ENCODE data around the gene PTCHD4. TPM values are rescaled to one million over a fixed set of nuclear protein-coding genes. Genes with fewer than 3 reads are reported as not detected.
"Not testable (repeated sequence)": the region's sequence is repeated elsewhere in the genome, so short reads cannot be mapped to it uniquely, and the experiment has no call there.

Gene PTCHD4
- total RNA-seq, 1 donor from 2014 or later, result 3.0 TPM

DNA sequence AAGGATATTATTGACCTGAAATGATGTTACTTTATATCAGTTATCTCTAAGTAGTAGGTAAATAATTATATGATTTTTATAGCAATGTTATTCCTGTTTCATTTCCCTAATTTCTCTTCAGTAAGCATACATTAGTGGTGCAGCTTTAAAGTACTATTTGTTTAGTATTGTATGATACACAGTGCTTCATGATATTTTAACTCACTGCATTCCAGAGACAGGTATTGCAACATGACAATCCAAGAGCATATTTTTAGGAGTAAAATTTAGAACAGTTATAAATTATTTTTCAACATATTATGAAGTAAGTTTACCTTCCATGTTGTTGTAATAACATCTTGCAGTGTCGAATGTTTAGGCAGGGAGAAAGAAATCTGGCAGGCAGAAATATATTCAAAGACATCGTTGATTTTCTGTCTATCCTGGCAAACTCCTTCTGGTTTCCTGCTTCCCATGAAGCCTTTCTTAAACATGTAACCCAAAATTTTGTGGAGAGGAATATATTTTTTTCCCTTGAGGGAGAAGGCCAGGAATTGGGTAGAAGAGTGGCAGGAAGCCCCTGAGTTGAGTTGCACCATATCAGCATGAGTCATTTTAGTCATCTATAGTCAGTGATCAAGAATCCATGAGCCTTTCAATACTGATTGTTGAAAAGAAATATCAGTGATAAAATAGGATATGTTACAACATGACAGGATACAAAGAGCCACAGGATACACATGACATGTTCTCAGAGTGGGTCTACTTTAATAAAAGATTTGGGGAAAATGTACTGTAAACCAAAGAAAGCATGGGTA, 29.0 kb upstream of the PTCHD4 start:
- DNase-seq (ENCODE audit: low read depth), result no peak
- TF ChIP-seq, protein P1, sequence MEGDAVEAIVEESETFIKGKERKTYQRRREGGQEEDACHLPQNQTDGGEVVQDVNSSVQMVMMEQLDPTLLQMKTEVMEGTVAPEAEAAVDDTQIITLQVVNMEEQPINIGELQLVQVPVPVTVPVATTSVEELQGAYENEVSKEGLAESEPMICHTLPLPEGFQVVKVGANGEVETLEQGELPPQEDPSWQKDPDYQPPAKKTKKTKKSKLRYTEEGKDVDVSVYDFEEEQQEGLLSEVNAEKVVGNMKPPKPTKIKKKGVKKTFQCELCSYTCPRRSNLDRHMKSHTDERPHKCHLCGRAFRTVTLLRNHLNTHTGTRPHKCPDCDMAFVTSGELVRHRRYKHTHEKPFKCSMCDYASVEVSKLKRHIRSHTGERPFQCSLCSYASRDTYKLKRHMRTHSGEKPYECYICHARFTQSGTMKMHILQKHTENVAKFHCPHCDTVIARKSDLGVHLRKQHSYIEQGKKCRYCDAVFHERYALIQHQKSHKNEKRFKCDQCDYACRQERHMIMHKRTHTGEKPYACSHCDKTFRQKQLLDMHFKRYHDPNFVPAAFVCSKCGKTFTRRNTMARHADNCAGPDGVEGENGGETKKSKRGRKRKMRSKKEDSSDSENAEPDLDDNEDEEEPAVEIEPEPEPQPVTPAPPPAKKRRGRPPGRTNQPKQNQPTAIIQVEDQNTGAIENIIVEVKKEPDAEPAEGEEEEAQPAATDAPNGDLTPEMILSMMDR (IDR thresholded peaks at IDR 0.05; ENCODE audit: insufficient read depth, low read length, poor library complexity, severe bottlenecking), result no peak
- no peak overlapping the region for H3K4me3 ChIP-seq (ENCODE audit: low read depth, low read length)
- H3K27me3 ChIP-seq (ENCODE audit: control insufficient read depth, insufficient read depth, low read length), result no peaks in the 10 kb centered on the region
- no peaks in the 10 kb centered on the region for H3K36me3 ChIP-seq (ENCODE audit: control insufficient read depth, insufficient read depth, low read length)

DNA sequence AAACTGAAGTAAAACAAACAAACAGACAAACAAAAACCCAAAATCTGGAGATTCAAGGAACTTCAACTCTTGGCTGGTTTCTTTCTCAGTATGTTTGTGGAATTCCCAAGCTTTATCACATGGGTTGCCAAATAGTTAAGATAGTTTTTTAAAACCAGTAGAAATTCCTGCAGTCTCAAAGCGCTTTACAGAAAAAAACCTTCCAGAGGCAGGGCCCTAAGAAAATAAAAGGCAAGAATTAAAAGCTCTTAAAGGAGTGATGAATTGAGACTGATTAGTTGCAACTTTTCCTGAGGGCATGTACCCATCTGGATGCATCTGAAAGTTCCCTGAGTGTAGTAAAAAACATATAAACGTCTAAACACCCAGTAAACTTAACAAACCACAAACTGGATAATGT, 25.9 kb upstream of the PTCHD4 start:
- no peaks in the 10 kb centered on the region for H3K36me3 ChIP-seq (ENCODE audit: control insufficient read depth, insufficient read depth, low read length)
- TF ChIP-seq, protein P1 (IDR thresholded peaks at IDR 0.05; ENCODE audit: insufficient read depth, low read length, poor library complexity, severe bottlenecking), result no peak
- no peaks in the 10 kb centered on the region for H3K27me3 ChIP-seq (ENCODE audit: control insufficient read depth, insufficient read depth, low read length)
- no peak for DNase-seq (ENCODE audit: low read depth)
- H3K4me3 ChIP-seq (ENCODE audit: low read depth, low read length), result no peak overlapping the region

DNA sequence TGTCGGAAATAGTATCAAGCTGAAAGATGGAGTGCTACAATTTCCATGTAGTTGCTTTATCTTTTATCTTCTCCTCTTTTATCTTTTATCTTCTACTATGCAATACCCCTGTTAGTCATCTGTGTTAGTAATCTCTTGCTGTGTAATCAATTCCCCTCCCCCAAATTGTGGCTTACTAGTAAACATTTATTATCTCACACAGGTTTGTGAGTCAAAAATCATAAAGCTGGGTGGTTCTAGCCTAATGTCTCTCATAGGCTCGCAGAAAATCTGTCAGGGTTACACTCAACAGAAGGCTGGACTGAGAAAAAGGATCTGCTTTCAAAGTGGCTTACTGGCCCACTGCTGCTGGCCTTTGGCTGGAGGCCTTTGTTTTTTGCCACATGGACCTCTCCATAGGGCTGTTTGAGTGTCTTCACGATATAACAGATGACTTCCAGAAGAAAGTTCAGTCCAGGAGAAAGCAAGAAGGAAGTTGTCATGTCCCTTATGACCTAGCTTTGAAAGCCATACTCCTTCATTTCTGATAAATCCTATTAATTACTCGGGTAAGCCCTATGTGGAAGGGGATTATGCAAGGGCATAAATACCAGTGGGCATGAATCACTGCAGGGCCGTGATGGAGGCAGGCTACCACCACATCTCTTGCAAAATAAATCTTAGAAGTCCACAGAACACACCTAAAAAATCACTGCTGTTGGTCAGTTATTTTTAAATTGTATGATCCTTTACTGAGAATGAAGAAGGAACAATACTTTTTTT, 24.5 kb upstream of the PTCHD4 start:
- TF ChIP-seq, protein P1 (IDR thresholded peaks at IDR 0.05; ENCODE audit: insufficient read depth, low read length, poor library complexity, severe bottlenecking), result no peak
- DNase-seq (ENCODE audit: low read depth), result no peak
- Histone ChIP-seq H3K27me3 (ENCODE audit: control insufficient read depth, insufficient read depth, low read length) (no peaks in the 10 kb centered on the region), H3K4me3 (ENCODE audit: low read depth, low read length) (no peak overlapping the region), H3K36me3 (ENCODE audit: control insufficient read depth, insufficient read depth, low read length) (no peaks in the 10 kb centered on the region)

DNA sequence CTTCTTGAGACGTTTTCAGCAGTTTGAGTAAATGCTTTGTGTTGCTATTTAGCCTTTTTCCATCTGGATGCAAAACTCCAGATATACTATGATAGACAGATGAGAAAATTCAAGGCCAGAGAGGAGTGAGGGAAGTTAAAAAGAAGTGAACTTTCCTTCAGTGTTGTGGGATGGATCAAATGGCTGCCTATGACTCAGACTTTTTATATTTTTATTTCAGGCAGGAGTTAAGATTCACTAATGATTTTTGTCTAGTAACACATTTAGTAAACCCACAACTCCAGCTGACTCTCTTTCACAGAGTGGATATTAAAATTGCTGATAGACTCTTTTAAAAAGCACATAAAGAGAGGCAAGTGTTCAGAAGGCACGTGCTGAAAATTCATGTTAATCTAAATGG, 23.2 kb upstream of the PTCHD4 start:
- H3K4me3 ChIP-seq (ENCODE audit: low read depth, low read length), result no peak overlapping the region
- H3K36me3 ChIP-seq (ENCODE audit: control insufficient read depth, insufficient read depth, low read length), result no peaks in the 10 kb centered on the region
- DNase-seq (ENCODE audit: low read depth), result no peak
- H3K27me3 ChIP-seq (ENCODE audit: control insufficient read depth, insufficient read depth, low read length), result no peaks in the 10 kb centered on the region
- TF ChIP-seq, protein P1 (IDR thresholded peaks at IDR 0.05; ENCODE audit: insufficient read depth, low read length, poor library complexity, severe bottlenecking), result no peak

DNA sequence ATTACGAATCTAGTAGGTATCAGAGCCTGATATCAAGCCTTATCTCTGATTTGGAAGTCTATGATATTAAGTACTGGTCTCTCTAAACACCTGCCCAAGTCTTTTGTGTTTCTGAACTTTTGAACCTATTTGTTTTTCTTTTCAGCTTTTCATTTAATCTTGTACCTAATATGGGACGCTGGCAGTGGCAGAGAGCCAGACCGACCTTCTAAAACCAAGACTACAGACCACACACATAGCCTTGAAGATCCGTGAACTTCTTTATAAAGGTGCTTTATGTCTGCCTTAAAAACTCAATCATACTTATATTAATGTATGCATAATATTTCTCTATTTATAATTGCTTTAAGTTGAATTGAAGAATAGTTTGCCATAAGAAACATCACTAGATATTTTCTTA, 12.6 kb upstream of the PTCHD4 start:
- no peaks in the 10 kb centered on the region for H3K27me3 ChIP-seq (ENCODE audit: control insufficient read depth, insufficient read depth, low read length)
- H3K4me3 ChIP-seq (ENCODE audit: low read depth, low read length), result no peak overlapping the region
- no peak for DNase-seq (ENCODE audit: low read depth)
- no peaks in the 10 kb centered on the region for H3K36me3 ChIP-seq (ENCODE audit: control insufficient read depth, insufficient read depth, low read length)
- TF ChIP-seq, protein P1 (IDR thresholded peaks at IDR 0.05; ENCODE audit: insufficient read depth, low read length, poor library complexity, severe bottlenecking), result no peak

DNA sequence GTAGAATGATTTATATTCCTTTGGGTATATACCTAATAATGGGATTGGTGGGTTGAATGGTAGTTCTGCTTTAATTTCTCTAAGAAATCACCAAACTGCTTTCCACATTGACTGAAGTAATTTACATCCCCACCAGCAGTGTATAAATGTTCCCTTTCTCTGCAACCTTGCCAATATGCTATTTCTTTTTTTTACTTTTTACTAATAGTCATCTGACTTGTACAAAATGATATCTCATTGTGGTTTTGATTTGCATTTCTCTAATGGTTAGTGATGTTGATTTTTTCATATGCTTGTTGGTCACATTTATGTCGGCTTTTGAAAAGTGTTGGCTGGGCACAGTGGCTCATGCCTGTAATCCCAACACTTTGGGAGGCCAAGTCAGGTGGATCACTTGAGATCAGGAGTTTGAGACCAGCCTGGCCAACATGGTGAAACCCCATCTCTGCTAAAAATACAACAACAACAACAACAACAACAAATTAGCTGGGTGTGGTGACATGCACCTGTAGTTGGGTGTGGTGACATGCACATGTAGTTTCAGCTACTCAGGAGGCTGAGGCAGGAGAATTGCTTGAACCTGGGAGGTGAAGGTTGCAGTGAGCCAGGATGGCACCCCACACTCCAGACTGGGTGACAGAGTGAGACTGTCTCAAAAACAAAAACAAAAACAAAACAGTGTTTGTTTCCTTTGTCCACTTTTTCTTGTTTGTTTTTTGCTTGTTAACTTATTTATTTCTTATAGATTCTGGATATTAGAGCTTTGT, 11.2 kb upstream of the PTCHD4 start:
- not testable (repeated sequence) for H3K4me3 ChIP-seq (ENCODE audit: low read depth, low read length); DNase-seq (ENCODE audit: low read depth); H3K27me3 ChIP-seq (ENCODE audit: control insufficient read depth, insufficient read depth, low read length); H3K36me3 ChIP-seq (ENCODE audit: control insufficient read depth, insufficient read depth, low read length)
